H1 (cell line): ENCODE measurements around the gene GCGR. TPM values are rescaled to one million over a fixed set of nuclear protein-coding genes. Genes with fewer than 3 reads are reported as not detected.
A peak's percentile ranks its signal among the peaks of the same experiment; 100 is the strongest.

Source experiments
- CTCF ChIA-PET: fragments of 300-600 bp; sonication (Branson Sonifier 250); formaldehyde crosslinking; loops from one replicate; lab custom pipeline; 2021; ENCODE audit not compliant: partially characterized antibody; lab: Charles Lee
- POLR2A ChIA-PET: fragments of 300-600 bp; sonication (Branson Sonifier 250); formaldehyde crosslinking; loops from one replicate; lab custom pipeline; 2021; ENCODE audit warnings: inconsistent platforms; ENCODE audit not compliant: partially characterized antibody; lab: Charles Lee
- DNase-seq, 2 experiments: peaks; one replicate each; pipeline versions ENCODE4 v3.0.0 to v3.0.0-alpha.2; 2010 to 2022; ENCODE audit warnings: low spot score in 2 of 2, low read depth in 1 of 2, mixed read lengths in 1 of 2
- FAIRE-seq: peaks from 2 replicates; lab custom pipeline; 2011; peaks lifted over from hg19 to GRCh38; lab: Jason Lieb, UNC
- H2AFZ ChIP-seq: 2 replicates; pipeline ENCODE4 v1.8.1; 2012; ENCODE audit warnings: low read length, inconsistent platforms
- H2AK5ac ChIP-seq: 2 replicates; pipeline ENCODE4 v1.6.1; 2013; ENCODE audit warnings: low read depth, low read length
- H2BK120ac ChIP-seq: replicated peaks from 2 replicates; pipeline ENCODE3; 2013; ENCODE audit warnings: low read depth, low read length, inconsistent platforms
- H2BK12ac ChIP-seq: 2 replicates; pipeline ENCODE4 v1.6.1; 2013; ENCODE audit warnings: low read depth, low read length
- H2BK15ac ChIP-seq: 2 replicates; pipeline ENCODE4 v1.6.1; 2013; ENCODE audit warnings: low read length
- H2BK20ac ChIP-seq: 2 replicates; pipeline ENCODE4 v1.6.1; 2013; ENCODE audit warnings: low read length
- H2BK5ac ChIP-seq: 2 replicates; pipeline ENCODE4 v1.6.1; 2013; ENCODE audit warnings: low read depth, low read length
- H3K14ac ChIP-seq: 2 replicates; pipeline ENCODE4 v1.6.1; 2013; ENCODE audit warnings: inconsistent platforms; ENCODE audit not compliant: insufficient read length
- H3K18ac ChIP-seq: 2 replicates; pipeline ENCODE4 v1.6.1; 2013; ENCODE audit warnings: low read length; ENCODE audit errors: extremely low read depth
- H3K23ac ChIP-seq: 2 replicates; pipeline ENCODE4 v1.6.1; 2013; ENCODE audit warnings: inconsistent platforms; ENCODE audit not compliant: insufficient read length
- H3K23me2 ChIP-seq: 2 replicates; pipeline ENCODE4 v1.6.1; 2013; ENCODE audit warnings: low read depth, low read length
- H3K27ac ChIP-seq: 2 replicates; pipeline ENCODE4 v1.6.1; 2011; ENCODE audit warnings: low read depth, low read length, inconsistent platforms
- H3K27me3 ChIP-seq, 4 experiments: replicated peaks in 1 of 4; 1 replicate in 1 of 4; 2 replicates in 3 of 4; pipeline versions ENCODE4 v1.6.1 to v1.8.1; 2011 to 2013; ENCODE audit warnings: low read length in 3 of 4, mild to moderate bottlenecking in 3 of 4, inconsistent platforms in 2 of 4, mixed read lengths in 2 of 4, moderate library complexity in 1 of 4; ENCODE audit not compliant: control insufficient read depth in 3 of 4, insufficient read depth in 3 of 4; ENCODE audit errors: extremely low read depth in 1 of 4
- H3K36me3 ChIP-seq, 4 experiments: 2 replicates each; pipeline versions ENCODE4 v1.6.1 to v1.8.1; 2011 to 2013; ENCODE audit warnings: mild to moderate bottlenecking in 4 of 4, low read length in 3 of 4, moderate library complexity in 2 of 4, control low read depth in 1 of 4, inconsistent platforms in 1 of 4; ENCODE audit not compliant: insufficient read depth in 4 of 4, control insufficient read depth in 2 of 4
- H3K4ac ChIP-seq: replicated peaks from 2 replicates; pipeline ENCODE3; 2013; ENCODE audit warnings: low read length, low read depth, mixed read lengths, inconsistent platforms; ENCODE audit not compliant: insufficient read length
- H3K4me1 ChIP-seq, 4 experiments: replicated peaks in 1 of 4; 1 replicate in 1 of 4; 2 replicates in 3 of 4; pipeline versions ENCODE4 v1.6.1 to v1.8.1; 2011 to 2013; ENCODE audit warnings: low read length in 3 of 4, inconsistent platforms in 2 of 4, mixed read lengths in 1 of 4; ENCODE audit not compliant: insufficient read depth in 4 of 4, control insufficient read depth in 3 of 4
- H3K4me2 ChIP-seq, 2 experiments: 2 replicates each; pipeline versions ENCODE4 v1.6.1 to v1.8.1; 2011 to 2013; ENCODE audit warnings: low read depth in 2 of 2, low read length in 2 of 2, control low read depth in 1 of 2, inconsistent platforms in 1 of 2, mild to moderate bottlenecking in 1 of 2; ENCODE audit not compliant: insufficient read depth in 1 of 2
- H3K4me3 ChIP-seq, 4 experiments: fragments of 200-600, 300-600 bp in 1 of 4; sonication (generic), shearing (Covaris generic), sonication (Bioruptor Twin) in 1 of 4; 2 replicates each; pipeline versions ENCODE4 v1.5.1 to v1.8.1; 2011 to 2016; ENCODE audit warnings: low read length in 4 of 4, low read depth in 3 of 4, control low read depth in 2 of 4, inconsistent platforms in 2 of 4, mild to moderate bottlenecking in 2 of 4, mixed read lengths in 1 of 4, moderate library complexity in 1 of 4; ENCODE audit not compliant: insufficient read depth in 2 of 4; ENCODE audit errors: extremely low read depth in 1 of 4
- H3K56ac ChIP-seq: replicated peaks from 2 replicates; pipeline ENCODE3; 2013; ENCODE audit warnings: low read depth, mild to moderate bottlenecking, mixed read lengths, low read length, inconsistent platforms; ENCODE audit not compliant: insufficient read length
- H3K79me1 ChIP-seq: 2 replicates; pipeline ENCODE4 v1.6.1; 2013; ENCODE audit warnings: low read depth, low read length, control low read depth
- H3K79me2 ChIP-seq, 2 experiments: 2 replicates each; pipeline versions ENCODE4 v1.6.1 to v1.8.1; 2012 to 2013; ENCODE audit warnings: low read length in 2 of 2, mild to moderate bottlenecking in 2 of 2, inconsistent platforms in 1 of 2; ENCODE audit not compliant: insufficient read depth in 2 of 2, control insufficient read depth in 1 of 2
- H3K9ac ChIP-seq, 4 experiments: replicated peaks in 1 of 4; 1 replicate in 1 of 4; 2 replicates in 3 of 4; pipeline versions ENCODE4 v1.6.1 to v1.8.1; 2011 to 2013; ENCODE audit warnings: low read depth in 3 of 4, low read length in 3 of 4, control low read depth in 2 of 4, mild to moderate bottlenecking in 2 of 4, moderate library complexity in 2 of 4, inconsistent platforms in 1 of 4; ENCODE audit errors: extremely low read depth in 1 of 4
- H3K9me3 ChIP-seq, 2 experiments: 2 replicates each; pipeline versions ENCODE4 v1.6.1 to v1.8.1; 2012 to 2013; ENCODE audit warnings: mild to moderate bottlenecking in 2 of 2, moderate library complexity in 2 of 2, control low read depth in 1 of 2, inconsistent platforms in 1 of 2, low read depth in 1 of 2, low read length in 1 of 2, mixed read lengths in 1 of 2; ENCODE audit not compliant: insufficient read depth in 2 of 2
- H4K20me1 ChIP-seq, 2 experiments: replicated peaks in 1 of 2; 2 replicates each; pipeline versions ENCODE3 to v1.8.1; 2011 to 2013; ENCODE audit warnings: inconsistent platforms in 2 of 2, low read length in 2 of 2, mild to moderate bottlenecking in 1 of 2; ENCODE audit not compliant: insufficient read depth in 2 of 2, control insufficient read depth in 1 of 2
- H4K5ac ChIP-seq: 2 replicates; pipeline ENCODE4 v1.6.1; 2013; ENCODE audit warnings: low read length, low read depth, mixed read lengths, inconsistent platforms; ENCODE audit not compliant: insufficient read length
- H4K8ac ChIP-seq: 2 replicates; pipeline ENCODE4 v1.8.0; 2013; ENCODE audit warnings: mild to moderate bottlenecking, moderate library complexity, low read length, inconsistent platforms; ENCODE audit not compliant: insufficient read depth; ENCODE audit errors: extremely low read depth
- H4K91ac ChIP-seq: replicated peaks from 2 replicates; pipeline ENCODE3; 2013; ENCODE audit warnings: low read length, mixed read lengths, inconsistent platforms; ENCODE audit not compliant: insufficient read length
- ASH2L ChIP-seq: fragments of 200-600, 300-600 bp; sonication (generic); IDR thresholded peaks from one replicate; pipeline ENCODE4 v1.7.1; 2017; ENCODE audit warnings: low read length
- CTCF ChIP-seq, 3 experiments: IDR thresholded peaks; 1 replicate in 2 of 3; 2 replicates in 1 of 3; pipeline versions ENCODE4 v1.5.1 to v1.6.1; 2011; ENCODE audit warnings: low read length in 3 of 3, mild to moderate bottlenecking in 3 of 3, inconsistent platforms in 2 of 3, low read depth in 1 of 3, moderate library complexity in 1 of 3; ENCODE audit not compliant: insufficient read depth in 1 of 3; ENCODE audit errors: control extremely low read depth in 1 of 3
- EGR1 ChIP-seq: IDR thresholded peaks from 2 replicates; pipeline ENCODE4 v1.6.1; 2011; ENCODE audit warnings: low read depth, low read length, borderline replicate concordance
- JUN ChIP-seq: IDR thresholded peaks from 2 replicates; pipeline ENCODE4 v1.6.1; 2011; ENCODE audit warnings: low read depth, mild to moderate bottlenecking, improper control_type of control experiment, low read length
- PHF8 ChIP-seq: fragments of 200-600 bp; sonication (generic); conservative IDR thresholded peaks from 2 replicates; pipeline ENCODE4 v1.7.1; 2012; ENCODE audit warnings: low read depth, mild to moderate bottlenecking, inconsistent platforms, low read length, moderate library complexity
- RBBP5 ChIP-seq: IDR thresholded peaks from 2 replicates; pipeline ENCODE4 v1.7.1; 2012; ENCODE audit warnings: low read depth, mild to moderate bottlenecking, inconsistent platforms, low read length, moderate library complexity, borderline replicate concordance
- SIX5 ChIP-seq: IDR thresholded peaks from 2 replicates; pipeline ENCODE4 v1.6.1; 2011; ENCODE audit warnings: mild to moderate bottlenecking, low read depth, low read length
- TBP ChIP-seq: IDR thresholded peaks from 2 replicates; pipeline ENCODE4 v1.6.1; 2011; ENCODE audit warnings: low read depth, low read length, improper control_type of control experiment
- TEAD4 ChIP-seq: IDR thresholded peaks from 2 replicates; pipeline ENCODE4 v1.6.1; 2012; ENCODE audit warnings: low read depth, low read length, inconsistent platforms, mixed read lengths
- WGBS, 2 experiments: shearing (Covaris generic) in 1 of 2; methylation state at CpG; one replicate each; pipeline versions ENCODE4 v1.1.6 to v1.1.7; 2013 to 2015; ENCODE audit warnings: low lambda C conversion rate in 2 of 2, mixed read lengths in 2 of 2, inconsistent platforms in 1 of 2, low coverage in 1 of 2, missing lambda C conversion rate in 1 of 2; ENCODE audit not compliant: insufficient replicate concordance in 2 of 2, insufficient coverage in 1 of 2, insufficient read length in 1 of 2; ENCODE audit errors: extremely low coverage in 1 of 2, missing lambda C conversion rate in 1 of 2; 5-methylcytosine and 5-hydroxymethylcytosine counted together
- polyA plus RNA-seq, 7 experiments: library from polyadenylated mRNA; depleted of rRNA in 3 of 7; stranded (reverse) in 5 of 7; unstranded in 2 of 7; fragments of >200 nt in 5 of 7; fragments of 200-250 nt in 2 of 7; gene quantifications; 1 replicate in 5 of 7; 2 replicates in 1 of 7; 4 replicates in 1 of 7; pipeline versions ENCODE4 v1.2.1 to v1.2.3, GENCODE V29; 2011 to 2013; ENCODE audit warnings: missing spikeins in 2 of 7, mixed read lengths in 2 of 7
- total RNA-seq: library from RNA; stranded (reverse); fragmentation: NEBNext Ultra II Directional; extraction: Animal tissue kit (Norgen Biotek cat#: 25700); gene quantifications from 2 replicates; pipeline ENCODE4 v1.2.1, GENCODE V29; 2021

Gene GCGR
- total and polyA plus RNA-seq, 2 of the 8 experiments (the other 6 are each of a cell fraction or from before 2014, with no cell fraction given), result 0.44 to 0.56 TPM

- Histone ChIP-seq H4K8ac (peak overlapping the region; percentile 79), H4K5ac (no peak overlapping the region), H3K9ac (no peak overlapping the region), H4K20me1 (peaks cover 0 to 2% of the 10 kb centered on the region in 2 experiments), H3K27me3 (peaks cover 0 to 2% (median 0%) of the 10 kb centered on the region in 4 experiments; a peak in 1 of 7 replicates), H3K23me2 (no peaks in the 10 kb centered on the region), H2AFZ (no peak overlapping the region), H3K4me1 (no peaks in the 10 kb centered on the region; a peak in 1 of 7 replicates), H3K4me2 (no peak overlapping the region), H2BK12ac (no peak overlapping the region), H2AK5ac (no peak overlapping the region), H3K18ac (no peak overlapping the region), H2BK15ac (no peak overlapping the region), H3K4me3 (no peak overlapping the region), H4K91ac (no peak overlapping the region), H2BK120ac (no peak overlapping the region), H3K23ac (no peak overlapping the region), H2BK5ac (no peak overlapping the region; the same call in 1 of the 2 replicates), H3K79me1 (no peaks in the 10 kb centered on the region), H3K9me3 (no peaks in the 10 kb centered on the region), H3K56ac (no peak overlapping the region), H3K4ac (no peak overlapping the region), H3K36me3 (no peaks in the 10 kb centered on the region), H2BK20ac (no peak overlapping the region), H3K14ac (no peak overlapping the region), H3K27ac (no peak overlapping the region), H3K79me2 (no peaks in the 10 kb centered on the region)
- DNase-seq, result no peak
- ChIA-PET CTCF (interaction anchor here (1.0 to 2.8 kb wide), 5 partner anchors 8 to 83 kb away, joined by 3 to 9 read pairs (median 4); no protein-coding TSS in a partner anchor), POLR2A (interaction anchor here (0.7 to 1.8 kb wide), 5 partner anchors 9 to 86 kb away, joined by 3 to 5 read pairs (median 3); partner anchors contain the start of genes MCRIP1 and PPP1R27)
- WGBS, 2 experiments, result 92% methylated on average over 37 of the region's 41 CpGs; no CpG with 5 or more reads in 1 of the 2 experiments
- FAIRE-seq, result no peak
- no peak for TF ChIP-seq TBP
- no peak for TF ChIP-seq EGR1
- no peak for TF ChIP-seq JUN
- TF ChIP-seq ASH2L, result no peak
- TF ChIP-seq SIX5, result no peak
- TF ChIP-seq RBBP5, result no peak
- no peak for TF ChIP-seq PHF8
- TF ChIP-seq CTCF (IDR thresholded peaks at IDR 0.05; ENCODE audit: control extremely low read depth in 1 of 3, insufficient read depth in 1 of 3, low read depth in 1 of 3, low read length in 3 of 3), result no peak
- TF ChIP-seq TEAD4, result no peak
These were observed 10.1 kb downstream of the GCGR start for GRCh38 chr17:81813861-81814683.
